Activated CD4-positive, CD25-positive, alpha-beta regulatory T cell treated with anti-CD3 and anti-CD28 coated beads, Interleukin-2, amount 50 U/mL, for 72 hours (primary cell): ENCODE results near the gene CACNG8.

Experiments used
- DNase-seq: peaks from one replicate; pipeline ENCODE4 v3.0.0; 2021

Gene CACNG8

GRCh38 chr19:53965091-53965490 is 2.4 kb downstream of the CACNG8 start:
- no peak for DNase-seq

GRCh38 chr19:53966931-53967330 is 4.2 kb downstream of the CACNG8 start:
- no peak for DNase-seq

GRCh38 chr19:53969366-53969765 is 6.6 kb downstream of the CACNG8 start:
- no peak for DNase-seq

- DNase-seq: no peak
Measured at GRCh38 chr19:53971673-53972072, 8.9 kb downstream of the CACNG8 start.

- DNase-seq: peak; percentile 49
Measured at GRCh38 chr19:53977429-53977990, 14.8 kb downstream of the CACNG8 start.

GRCh38 chr19:53977991-53978731 is 15.4 kb downstream of the CACNG8 start:
- peak; percentile 39 for DNase-seq

GRCh38 chr19:53978975-53979801 is 16.5 kb downstream of the CACNG8 start:
- DNase-seq: no peak

- no peak for DNase-seq
Measured at GRCh38 chr19:53980539-53981375, 18.0 kb downstream of the CACNG8 start.

- no peak for DNase-seq
Measured at GRCh38 chr19:53981376-53981951, 18.7 kb downstream of the CACNG8 start.

- no peak for DNase-seq
Measured at GRCh38 chr19:53982001-53982451, 19.3 kb downstream of the CACNG8 start.

- DNase-seq: no peak
Measured at GRCh38 chr19:53982611-53983010, 19.9 kb downstream of the CACNG8 start.

GRCh38 chr19:53983457-53984289 is 20.9 kb downstream of the CACNG8 start:
- no peak for DNase-seq

GRCh38 chr19:53985863-53986262 is 23.1 kb downstream of the CACNG8 start:
- no peak for DNase-seq

- DNase-seq: no peak
Measured at GRCh38 chr19:53988981-53989380, 26.2 kb downstream of the CACNG8 start.

GRCh38 chr19:53989600-53990533 is 27.1 kb downstream of the CACNG8 start:
- DNase-seq: no peak

GRCh38 chr19:53991224-53992113 is 28.7 kb downstream of the CACNG8 start, which contains the start of gene CACNG6:
Gene CACNG6, plus strand, starts transcription at chr19:53991637. Its CDS starts 1,241 bp downstream, at chr19:53992878.
- DNase-seq: no peak

GRCh38 chr19:53992211-53992610 is 29.5 kb downstream of the CACNG8 start:
- no peak for DNase-seq

GRCh38 chr19:53992815-53993214 is 30.1 kb downstream of the CACNG8 start:
- no peak for DNase-seq

- DNase-seq: no peak
Measured at GRCh38 chr19:53993448-53993847, 30.7 kb downstream of the CACNG8 start.
